Muscle of leg (tissue), 11 donors: ENCODE data around the gene E2F4. TPM values are rescaled to one million over a fixed set of nuclear protein-coding genes. Genes with fewer than 3 reads are reported as not detected.

Experiments used
- DNase-seq: peaks from one replicate; pipeline ENCODE4 v3.0.0; 2013
- H3K27ac ChIP-seq: one replicate; pipeline ENCODE4 v1.5.1; 2013; ENCODE audit warnings: mild to moderate bottlenecking, low read length, control low read depth
- H3K27me3 ChIP-seq: one replicate; pipeline ENCODE4 v1.6.1; 2013; ENCODE audit warnings: low read length; ENCODE audit not compliant: control insufficient read depth, insufficient read depth
- H3K36me3 ChIP-seq: one replicate; pipeline ENCODE4 v1.6.1; 2013; ENCODE audit warnings: low read length; ENCODE audit not compliant: control insufficient read depth, insufficient read depth
- H3K4me1 ChIP-seq: one replicate; pipeline ENCODE4 v1.6.1; 2013; ENCODE audit warnings: low read length; ENCODE audit not compliant: control insufficient read depth, insufficient read depth
- H3K4me3 ChIP-seq: one replicate; pipeline ENCODE4 v1.5.1; 2013; ENCODE audit warnings: low read length, control low read depth
- H3K9me3 ChIP-seq: replicated peaks from 2 replicates; pipeline ENCODE4 v1.6.1; 2013; ENCODE audit warnings: low read depth, low read length; ENCODE audit not compliant: control insufficient read depth
- WGBS: methylation state at CpG from one replicate; pipeline ENCODE4 v1.1.5; 2013; ENCODE audit warnings: missing lambda C conversion rate; ENCODE audit not compliant: insufficient coverage; 5-methylcytosine and 5-hydroxymethylcytosine counted together
- polyA plus RNA-seq, 8 donors: library from polyadenylated mRNA; unstranded; fragments of 120-200 nt; gene quantifications; one replicate each; pipeline versions ENCODE4 v1.2.1 to v1.2.3, GENCODE V29; 2013; ENCODE audit warnings: inconsistent platforms in 1 of 8, low replicate concordance in 1 of 8; ENCODE audit not compliant: insufficient read length in 8 of 8, insufficient read depth in 1 of 8
- total RNA-seq: library from RNA; stranded (reverse); fragments of 120-200 nt; gene quantifications from one replicate; pipeline ENCODE4 v1.2.4, GENCODE V29; 2013

Gene E2F4
- total and polyA plus RNA-seq, 9 donors = 28.1 to 51.1 (median 45.6) TPM

DNA sequence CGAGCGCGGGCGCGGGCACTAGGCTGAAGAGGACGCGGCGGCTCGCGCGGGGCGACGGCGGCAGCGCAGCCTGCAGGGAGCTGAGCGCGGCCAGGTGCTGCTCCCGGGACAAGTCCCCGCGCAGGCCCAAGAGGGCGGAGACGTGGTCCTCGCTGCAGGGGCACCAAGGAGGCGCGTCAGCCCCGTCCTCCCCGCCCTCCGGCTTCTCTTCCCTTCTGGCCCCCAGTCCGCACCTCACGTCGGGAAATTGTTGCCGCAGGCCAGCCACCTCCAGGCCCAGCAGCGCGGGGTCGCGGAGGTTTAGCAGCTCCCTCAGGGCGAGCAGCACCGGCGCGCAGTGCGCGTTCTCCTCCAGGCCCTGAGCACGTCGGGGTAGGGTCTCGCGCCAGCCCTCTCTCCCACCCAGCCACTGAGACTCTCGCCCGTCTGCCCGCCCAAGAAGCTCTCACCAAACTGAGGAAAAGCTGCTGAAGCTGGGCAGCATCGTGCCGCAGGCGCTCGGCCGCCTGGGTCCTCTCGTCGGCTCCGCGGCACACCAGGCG, 7.4 kb upstream of the E2F4 start:
- peak overlapping the region; percentile 70 for H3K4me3 ChIP-seq
- H3K36me3 ChIP-seq = peaks cover 7% of the 10 kb centered on the region
- H3K4me1 ChIP-seq = peaks cover 61% of the 10 kb centered on the region
- DNase-seq = no peak
- no peaks in the 10 kb centered on the region for H3K9me3 ChIP-seq
- peak overlapping the region; percentile 94 for H3K27ac ChIP-seq
- H3K27me3 ChIP-seq = no peaks in the 10 kb centered on the region
- 4% methylated on average over 58 of the region's 59 CpGs for WGBS

DNA sequence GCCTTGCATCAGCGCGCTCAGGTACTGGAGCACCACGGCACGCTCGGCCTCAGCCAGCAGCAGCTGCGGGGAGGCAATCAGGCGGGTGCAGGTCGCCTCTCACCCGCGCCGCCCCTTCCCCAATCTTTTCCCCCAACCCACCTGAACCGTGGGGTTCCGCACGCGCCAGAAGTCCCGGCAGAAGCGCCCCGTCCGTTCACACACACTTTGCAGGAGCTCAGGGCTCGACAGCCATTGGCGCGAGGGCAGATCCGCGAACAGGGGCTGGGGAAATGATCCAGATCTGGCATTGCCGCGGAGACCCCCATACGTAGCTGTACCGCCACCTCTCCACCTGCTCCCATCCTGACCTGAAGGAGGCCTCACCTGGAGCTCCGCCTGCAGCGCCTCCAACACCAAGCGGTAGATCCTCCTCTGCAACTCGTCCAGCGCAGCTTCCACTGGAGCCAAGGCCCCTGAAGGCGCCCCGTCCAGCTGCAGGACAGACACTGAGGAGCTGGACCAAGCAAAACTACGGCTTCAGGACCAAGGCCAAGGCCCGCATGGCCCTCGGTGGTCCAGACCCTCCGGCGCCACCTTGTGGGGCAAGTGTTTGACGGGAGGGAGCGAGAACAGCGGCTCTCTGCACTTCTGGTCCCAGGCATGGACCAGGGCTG, 6.8 kb upstream of the E2F4 start:
- Histone ChIP-seq H3K9me3 (no peaks in the 10 kb centered on the region), H3K27ac (no peak overlapping the region), H3K27me3 (no peaks in the 10 kb centered on the region), H3K4me3 (peak overlapping the region; percentile 15), H3K36me3 (peaks cover 7% of the 10 kb centered on the region), H3K4me1 (peaks cover 66% of the 10 kb centered on the region)
- peak; percentile 94 for DNase-seq
- WGBS = 9% methylated on average over 41 of the region's 43 CpGs

DNA sequence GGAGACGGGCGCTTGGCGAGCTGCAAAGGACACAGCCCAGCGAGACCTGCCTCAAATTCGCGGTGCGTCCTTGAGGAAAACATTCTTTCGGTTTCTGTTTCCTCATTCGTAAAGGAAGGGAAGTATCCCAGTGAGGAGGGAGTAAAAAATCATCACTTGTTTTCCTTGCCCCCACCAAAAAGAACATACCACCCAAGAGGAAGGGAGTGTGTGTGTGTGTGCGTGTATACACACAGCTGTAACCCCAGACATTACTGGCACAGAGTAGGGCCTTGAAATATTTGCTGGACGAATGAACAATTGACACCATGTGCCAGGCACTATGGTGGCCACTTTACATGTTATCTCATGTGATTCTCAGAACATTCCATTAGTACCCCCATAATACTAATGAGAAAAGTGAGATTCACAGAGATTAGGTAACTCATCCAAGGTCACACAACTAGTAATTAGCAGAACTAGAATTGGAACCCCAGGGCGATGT, 6.3 kb upstream of the E2F4 start:
- H3K36me3 ChIP-seq = peaks cover 3% of the 10 kb centered on the region
- no peak overlapping the region for H3K27ac ChIP-seq
- no peak for DNase-seq
- 15% methylated on average over 4 of the region's 12 CpGs for WGBS
- H3K9me3 ChIP-seq = no peaks in the 10 kb centered on the region
- H3K4me1 ChIP-seq = peaks cover 71% of the 10 kb centered on the region
- no peak overlapping the region for H3K4me3 ChIP-seq
- H3K27me3 ChIP-seq = no peaks in the 10 kb centered on the region

DNA sequence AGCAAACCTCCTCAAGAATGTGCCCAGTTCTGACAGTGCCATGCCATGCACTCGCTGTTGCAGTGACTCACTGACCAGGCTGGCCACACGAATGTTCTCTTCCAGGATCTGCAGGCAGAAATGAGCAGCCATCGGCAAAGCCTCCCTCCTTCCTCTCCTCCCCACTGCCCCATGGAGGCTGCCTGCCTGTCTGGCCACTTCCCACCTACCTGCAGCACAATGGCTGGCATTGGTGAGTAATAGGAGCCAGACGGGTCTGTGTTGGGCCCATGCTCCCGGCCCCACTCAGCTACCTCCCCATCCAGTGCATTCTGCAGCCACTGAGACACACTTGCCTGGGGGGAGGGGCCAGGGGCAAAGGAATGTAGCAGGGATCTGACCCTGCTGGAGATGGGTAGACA, 5.4 kb upstream of the E2F4 start:
- 69% methylated on average over 2 of the region's 5 CpGs for WGBS
- Histone ChIP-seq H3K4me1 (peaks cover 79% of the 10 kb centered on the region), H3K27ac (no peak overlapping the region), H3K4me3 (no peak overlapping the region), H3K36me3 (no peaks in the 10 kb centered on the region), H3K9me3 (no peaks in the 10 kb centered on the region), H3K27me3 (no peaks in the 10 kb centered on the region)
- DNase-seq = no peak

DNA sequence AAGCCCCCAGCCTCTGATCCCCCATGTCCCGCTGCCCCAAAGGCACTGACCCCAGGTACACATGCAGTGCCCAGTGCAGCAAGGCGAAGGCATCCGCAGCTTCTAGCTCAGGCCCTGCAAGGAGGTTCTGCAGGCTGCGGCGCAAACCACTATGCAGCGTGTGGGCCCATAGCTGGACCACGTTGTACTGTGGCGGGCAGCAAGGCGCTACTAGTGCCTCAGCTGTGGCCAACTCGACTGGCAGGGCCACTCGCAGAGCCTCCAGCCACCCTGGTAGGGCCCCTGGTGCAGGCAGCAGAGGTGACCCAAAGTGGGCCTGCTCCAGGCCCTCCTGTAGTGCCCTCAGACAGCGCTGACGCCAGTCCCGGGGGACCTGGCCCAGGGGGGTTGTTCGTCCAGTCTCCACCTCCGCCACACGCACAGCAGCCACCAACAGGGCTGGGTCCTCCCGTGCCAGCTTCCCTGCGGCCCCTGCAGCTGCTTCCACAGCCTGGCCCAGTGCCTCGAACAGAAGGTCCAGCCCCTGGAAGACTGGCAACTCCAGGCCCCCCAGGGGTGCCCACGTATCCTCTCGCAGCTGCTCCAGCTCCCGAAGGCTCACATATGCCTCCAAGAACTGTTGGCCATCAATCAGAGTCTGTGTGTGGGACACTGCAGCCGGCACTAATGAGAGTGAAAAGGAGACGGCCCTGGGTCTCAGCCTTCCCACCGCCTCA, 4.6 kb upstream of the E2F4 start:
- no peaks in the 10 kb centered on the region for H3K36me3 ChIP-seq
- WGBS = 76% methylated on average over 21 of the region's 26 CpGs
- no peak overlapping the region for H3K4me3 ChIP-seq
- peak overlapping the region; percentile 63 for H3K27ac ChIP-seq
- peak; percentile 84 for DNase-seq
- no peaks in the 10 kb centered on the region for H3K27me3 ChIP-seq
- H3K4me1 ChIP-seq = peaks cover 82% of the 10 kb centered on the region
- H3K9me3 ChIP-seq = no peaks in the 10 kb centered on the region

DNA sequence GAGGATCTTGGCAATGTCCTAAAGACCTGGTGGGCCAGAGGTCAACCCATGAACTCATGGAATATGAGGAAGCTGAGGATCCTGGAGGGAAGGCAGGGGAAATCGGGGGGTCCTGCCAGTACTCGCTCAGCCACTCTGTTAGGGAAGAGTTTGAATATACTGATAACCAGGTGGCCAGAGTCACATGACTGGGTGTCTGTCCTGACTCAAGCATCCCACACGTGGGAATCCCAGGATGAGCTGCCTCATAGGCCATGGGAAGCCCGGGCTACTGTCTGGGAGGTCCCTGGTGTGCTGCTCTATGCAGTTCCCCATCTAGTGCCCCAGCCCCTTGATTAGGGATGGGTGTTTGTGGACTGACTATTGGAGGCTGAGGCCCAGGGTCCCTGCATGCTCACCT, 3.6 kb upstream of the E2F4 start:
- H3K9me3 ChIP-seq = no peaks in the 10 kb centered on the region
- no peak overlapping the region for H3K27ac ChIP-seq
- 30% methylated on average over 2 of the region's 4 CpGs for WGBS
- H3K36me3 ChIP-seq = peaks cover under 1% of the 10 kb centered on the region
- no peak for DNase-seq
- no peak overlapping the region for H3K4me3 ChIP-seq
- peaks cover 84% of the 10 kb centered on the region for H3K4me1 ChIP-seq
- no peaks in the 10 kb centered on the region for H3K27me3 ChIP-seq

DNA sequence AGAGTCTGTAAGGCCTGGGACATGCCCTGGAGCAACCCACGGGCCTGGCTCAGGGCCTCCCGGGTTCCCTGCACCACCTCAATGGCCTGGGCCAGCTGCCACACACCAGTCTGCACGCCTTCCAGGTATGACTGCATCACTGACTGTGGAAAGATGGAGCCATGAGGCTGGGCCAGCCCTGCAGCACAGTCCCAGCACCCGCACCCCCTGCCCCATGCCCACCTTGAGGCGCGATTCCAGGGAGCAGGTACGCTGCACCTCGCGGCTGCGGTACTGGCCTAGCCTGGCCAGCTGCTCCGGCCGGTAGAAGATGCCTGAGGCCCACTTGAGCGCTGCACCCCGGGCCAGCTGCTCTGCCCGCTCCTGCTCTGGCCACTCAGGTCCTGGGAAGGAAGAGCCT, 3.2 kb upstream of the E2F4 start:
- peaks cover 88% of the 10 kb centered on the region for H3K4me1 ChIP-seq
- no peak overlapping the region for H3K27ac ChIP-seq
- no peaks in the 10 kb centered on the region for H3K9me3 ChIP-seq
- DNase-seq = no peak
- no peaks in the 10 kb centered on the region for H3K27me3 ChIP-seq
- 88% methylated on average over 7 of the region's 15 CpGs for WGBS
- H3K4me3 ChIP-seq = no peak overlapping the region
- peaks cover 6% of the 10 kb centered on the region for H3K36me3 ChIP-seq

DNA sequence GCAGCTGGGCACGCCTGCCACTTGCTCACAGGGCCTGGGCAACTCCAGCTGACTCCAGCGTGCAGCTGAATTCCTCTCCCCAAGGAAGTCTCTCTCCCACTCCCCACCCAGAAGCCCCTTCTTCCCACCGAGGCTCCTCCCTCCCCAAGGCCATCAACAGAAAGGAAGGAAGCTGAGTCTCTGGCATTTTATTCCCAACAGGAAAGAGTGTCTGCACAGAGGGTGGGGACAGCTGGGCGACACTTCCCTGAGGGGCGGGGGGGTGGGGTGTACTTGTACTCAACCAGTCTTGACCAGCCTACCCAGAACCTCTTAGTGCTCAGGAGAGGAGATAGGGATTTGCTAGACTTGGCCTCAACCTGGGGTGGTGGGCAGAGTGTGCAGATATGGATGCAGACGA, 1.9 kb upstream of the E2F4 start, which contains the start of gene EXOC3L1:
EXOC3L1 (minus strand) TSS at position 96 of the 400 bp plus-strand sequence. CDS start 460 bp downstream, outside the sequence.
- peaks cover 18% of the 10 kb centered on the region for H3K36me3 ChIP-seq
- 21% methylated on average over 3 of the region's 6 CpGs for whole genome bisulfite sequencing
- H3K4me1 ChIP-seq = peaks cover 81% of the 10 kb centered on the region
- H3K27ac ChIP-seq = peak within 1 kb of the TSS; percentile 53
- H3K27me3 ChIP-seq = no peaks in the 10 kb centered on the region
- peak within 1 kb of the TSS; percentile 22 for H3K4me3 ChIP-seq
- H3K9me3 ChIP-seq = no peaks in the 10 kb centered on the region
- no peak for DNase-seq

DNA sequence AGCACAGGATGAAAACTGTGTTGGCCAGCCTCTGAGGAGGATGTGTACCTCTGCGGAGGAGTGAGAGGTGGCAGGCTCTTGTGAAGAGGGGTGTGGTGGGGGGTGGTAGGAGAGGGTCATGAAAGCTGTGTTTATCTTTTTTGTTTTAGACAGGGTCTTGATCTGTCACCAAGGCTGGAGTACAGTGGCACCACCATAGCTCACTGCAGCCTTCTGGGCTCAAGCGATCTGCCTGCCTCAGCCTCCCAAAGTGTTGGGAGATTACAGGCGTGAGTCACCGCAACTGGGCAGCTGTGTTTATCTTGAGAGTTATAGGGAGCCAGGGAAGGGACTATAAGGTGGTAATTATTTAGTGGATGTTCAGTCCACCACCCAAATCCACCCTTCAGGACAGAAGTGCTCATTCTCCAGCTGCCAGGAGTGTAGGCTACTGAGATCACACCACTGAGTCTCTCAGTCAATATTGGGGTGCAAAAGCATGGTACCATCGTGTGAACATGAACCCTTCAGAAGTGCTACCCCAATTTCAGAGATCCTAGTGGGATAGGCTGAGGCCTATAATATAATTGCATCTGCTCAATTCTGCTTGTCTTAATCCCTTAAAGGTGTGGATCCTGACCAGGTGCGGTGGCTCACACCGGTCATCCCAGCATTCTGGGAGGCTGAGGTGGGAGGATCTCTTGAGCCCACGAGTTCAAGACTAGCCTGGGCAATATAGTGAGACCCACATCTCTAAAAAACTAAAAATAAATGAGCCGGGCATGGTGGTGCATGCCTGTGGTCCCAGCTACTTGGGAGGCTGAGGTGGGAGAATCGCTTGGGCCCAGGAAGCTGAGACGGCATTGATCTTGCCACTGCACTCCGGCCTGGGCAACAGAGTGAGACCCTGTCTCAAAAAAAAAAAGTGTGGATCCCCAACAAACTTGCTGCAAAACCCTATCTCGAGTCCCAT, 1.2 kb upstream of the E2F4 start:
- no peaks in the 10 kb centered on the region for H3K9me3 ChIP-seq
- WGBS = 68% methylated on average over 4 of the region's 13 CpGs
- peaks cover 25% of the 10 kb centered on the region for H3K36me3 ChIP-seq
- peak overlapping the region; percentile 53 for H3K27ac ChIP-seq
- DNase-seq = no peak
- H3K27me3 ChIP-seq = no peaks in the 10 kb centered on the region
- H3K4me1 ChIP-seq = peaks cover 75% of the 10 kb centered on the region
- no peak overlapping the region for H3K4me3 ChIP-seq
